Adipose tissue (tissue), 3 donors: ENCODE measurements around the gene ZFP3. TPM values are rescaled to one million over a fixed set of nuclear protein-coding genes. Genes with fewer than 3 reads are reported as not detected.
"Not testable (repeated sequence)": the region's sequence is repeated elsewhere in the genome, so short reads cannot be mapped to it uniquely, and the experiment has no call there.

Experiments
- H3K27ac ChIP-seq: one replicate; pipeline ENCODE4 v1.5.1; 2013; ENCODE audit warnings: low read depth, low read length
- WGBS, 3 donors: extraction: QIAGEN DNeasy Blood & Tissue Kit; methylation state at CpG; one replicate each; pipeline ENCODE4 v1.1.7; 2013; 5-methylcytosine and 5-hydroxymethylcytosine counted together
- polyA plus RNA-seq, 3 donors: library from polyadenylated mRNA; stranded (reverse); fragments of 200-250 nt; gene quantifications; one replicate each; pipeline ENCODE4 v1.2.3, GENCODE V29; 2013
- donor health status: healthy with polysubstance abuse.
- donor health status: Bipolar disorder and iron deficiency.
- donor health status: healthy.

Gene ZFP3
- polyA plus RNA-seq, 3 donors: 1.0 to 2.1 (median 1.8) TPM

GRCh38 chr17:5068236-5068635 is 10.0 kb upstream of the ZFP3 start:
- 87 to 88% (median 88%) methylated on average over 3 of the region's 3 CpGs for WGBS, 3 donors

GRCh38 chr17:5069724-5070123 is 8.5 kb upstream of the ZFP3 start:
- WGBS, 3 donors: 68 to 90% (median 90%) methylated on average over 4 of the region's 4 CpGs
- H3K27ac ChIP-seq: no peak overlapping the region

More at GRCh38 chr17:5068236-5068635, 10.0 kb upstream of the ZFP3 start:
- H3K27ac ChIP-seq: no peak overlapping the region

GRCh38 chr17:5075472-5075871 is 2.8 kb upstream of the ZFP3 start:
- H3K27ac ChIP-seq: not testable (repeated sequence)

GRCh38 chr17:5077275-5077674 is 992 bp upstream of the ZFP3 start:
- WGBS, 3 donors: 98 to 99% (median 98%) methylated on average over 24 of the region's 24 CpGs
- not testable (repeated sequence) for H3K27ac ChIP-seq

More at GRCh38 chr17:5075472-5075871, 2.8 kb upstream of the ZFP3 start:
- WGBS, 3 donors: 84 to 88% (median 87%) methylated on average over 4 of the region's 5 CpGs

- 6 to 21% (median 21%) methylated on average over 14 of the region's 14 CpGs for WGBS, 3 donors
- no peak overlapping the region for H3K27ac ChIP-seq
Measured at GRCh38 chr17:5077781-5078105, 524 bp upstream of the ZFP3 start.

- H3K27ac ChIP-seq: no peak overlapping the region
- WGBS, 3 donors: 89 to 94% (median 91%) methylated on average over 3 of the region's 3 CpGs
Measured at GRCh38 chr17:5080591-5080990, 2.3 kb downstream of the ZFP3 start.

GRCh38 chr17:5092218-5093010 is 14.1 kb downstream of the ZFP3 start:
- no peak overlapping the region for H3K27ac ChIP-seq
- 96 to 98% (median 98%) methylated on average over 6 of the region's 6 CpGs for WGBS, 3 donors

- 8 to 18% (median 12%) methylated on average over 7 of the region's 7 CpGs for WGBS, 3 donors
- H3K27ac ChIP-seq: no peak overlapping the region
Measured at GRCh38 chr17:5096731-5097100, 18.4 kb downstream of the ZFP3 start.

GRCh38 chr17:5097101-5097834 is 19.0 kb downstream of the ZFP3 start:
- WGBS, 3 donors: 1 to 2% (median 1%) methylated on average over 57 to 63 of the region's 63 CpGs
- no peak overlapping the region for H3K27ac ChIP-seq

GRCh38 chr17:5099271-5099670 is 21.0 kb downstream of the ZFP3 start:
- H3K27ac ChIP-seq: no peak overlapping the region
- WGBS, 3 donors: 77 to 93% (median 89%) methylated on average over 5 of the region's 5 CpGs

GRCh38 chr17:5100832-5101231 is 22.6 kb downstream of the ZFP3 start:
- 65 to 83% (median 75%) methylated on average over 6 of the region's 6 CpGs for WGBS, 3 donors

GRCh38 chr17:5110816-5111215 is 32.5 kb downstream of the ZFP3 start:
- 19 to 26% (median 23%) methylated on average over 8 of the region's 8 CpGs for WGBS, 3 donors
- no peak overlapping the region for H3K27ac ChIP-seq

More at GRCh38 chr17:5100832-5101231, 22.6 kb downstream of the ZFP3 start:
- H3K27ac ChIP-seq: no peak overlapping the region

GRCh38 chr17:5111402-5112204 is 33.3 kb downstream of the ZFP3 start, which contains the start of gene ZNF232:
Gene ZNF232 (minus strand): TSS chr17:5111878. CDS start chr17:5111822, 56 bp downstream.
- 0% methylated on average over 66 to 69 of the region's 69 CpGs for WGBS, 3 donors
- no peak within 1 kb of the TSS for H3K27ac ChIP-seq

- 15 to 24% (median 21%) methylated on average over 72 to 87 of the region's 87 CpGs for WGBS, 3 donors
- H3K27ac ChIP-seq: no peak within 1 kb of the TSS
Measured at GRCh38 chr17:5115673-5116651, 37.7 kb downstream of the ZFP3 start, which contains the start of gene USP6. Gene USP6 (plus strand): TSS chr17:5116032. CDS start chr17:5130368, 14,336 bp downstream.

- no peak overlapping the region for H3K27ac ChIP-seq
- 79 to 89% (median 88%) methylated on average over 6 of the region's 6 CpGs for WGBS, 3 donors
Measured at GRCh38 chr17:5118219-5118618, 40.0 kb downstream of the ZFP3 start.

GRCh38 chr17:5120036-5120435 is 41.8 kb downstream of the ZFP3 start:
- no peak overlapping the region for H3K27ac ChIP-seq
- WGBS, 3 donors: 83 to 87% (median 83%) methylated on average over 7 of the region's 7 CpGs

- 90 to 92% (median 90%) methylated on average over 6 of the region's 6 CpGs for WGBS, 3 donors
Measured at GRCh38 chr17:5120436-5121185, 42.3 kb downstream of the ZFP3 start.

More at GRCh38 chr17:5120436-5121185, 42.3 kb downstream of the ZFP3 start:
- not testable (repeated sequence) for H3K27ac ChIP-seq
